ENCODE data around the gene EIF3F.
"Not testable (repeated sequence)": the region's sequence is repeated elsewhere in the genome, so short reads cannot be mapped to it uniquely, and the experiment has no call there.

The EIF3F gene

GRCh38 chr11:7983832-7984590, 3.1 kb upstream of the EIF3F start:
- DNase-seq, result no peak
- in situ Hi-C loops (cut with MboI; ENCODE audit: low pct_unique_long_range_greater_than_20kb, low sequenced_read_pairs), result no loop called here

GRCh38 chr11:7987560-7987883, 385 bp downstream of the EIF3F start:
- in situ Hi-C loops (cut with MboI; ENCODE audit: low pct_unique_long_range_greater_than_20kb, low sequenced_read_pairs); DNase-seq: not testable (repeated sequence)

- DNase-seq, result no peak
- in situ Hi-C loops (cut with MboI; ENCODE audit: low pct_unique_long_range_greater_than_20kb, low sequenced_read_pairs), result no loop called here
Measured at GRCh38 chr11:7994581-7995278, 7.6 kb downstream of the EIF3F start.

- DNase-seq, result no peak
- in situ Hi-C loops (cut with MboI; ENCODE audit: low pct_unique_long_range_greater_than_20kb, low sequenced_read_pairs), result no loop called here
Measured at GRCh38 chr11:7999795-8000194, 12.7 kb downstream of the EIF3F start.

GRCh38 chr11:8000390-8000789, 13.3 kb downstream of the EIF3F start:
- in situ Hi-C loops (cut with MboI; ENCODE audit: low pct_unique_long_range_greater_than_20kb, low sequenced_read_pairs), result no loop called here
- DNase-seq, result no peak

- in situ Hi-C loops (cut with MboI; ENCODE audit: low pct_unique_long_range_greater_than_20kb, low sequenced_read_pairs), result no loop called here
- DNase-seq, result no peak
Measured at GRCh38 chr11:8002676-8003075, 15.5 kb downstream of the EIF3F start.

- in situ Hi-C loops (cut with MboI; ENCODE audit: low pct_unique_long_range_greater_than_20kb, low sequenced_read_pairs), result no loop called here
- DNase-seq, result no peak
Measured at GRCh38 chr11:8003187-8003586, 16.1 kb downstream of the EIF3F start.

- DNase-seq, result no peak
- in situ Hi-C loops (cut with MboI; ENCODE audit: low pct_unique_long_range_greater_than_20kb, low sequenced_read_pairs), result no loop called here
Measured at GRCh38 chr11:8004008-8004407, 16.9 kb downstream of the EIF3F start.

- DNase-seq, result no peak
- in situ Hi-C loops (cut with MboI; ENCODE audit: low pct_unique_long_range_greater_than_20kb, low sequenced_read_pairs), result no loop called here
Measured at GRCh38 chr11:8005556-8005955, 18.4 kb downstream of the EIF3F start.

- peak; percentile 58 for DNase-seq
- in situ Hi-C loops (cut with MboI; ENCODE audit: low pct_unique_long_range_greater_than_20kb, low sequenced_read_pairs), result no loop called here
Measured at GRCh38 chr11:8006349-8006977, 19.3 kb downstream of the EIF3F start.

- no peak for DNase-seq
- in situ Hi-C loops (cut with MboI; ENCODE audit: low pct_unique_long_range_greater_than_20kb, low sequenced_read_pairs), result no loop called here
Measured at GRCh38 chr11:8008212-8008611, 21.1 kb downstream of the EIF3F start.

GRCh38 chr11:8009856-8010255, 22.7 kb downstream of the EIF3F start:
- DNase-seq, result no peak
- in situ Hi-C loops (cut with MboI; ENCODE audit: low pct_unique_long_range_greater_than_20kb, low sequenced_read_pairs), result no loop called here

- in situ Hi-C loops (cut with MboI; ENCODE audit: low pct_unique_long_range_greater_than_20kb, low sequenced_read_pairs), result no loop called here
Measured at GRCh38 chr11:8011371-8011770, 24.2 kb downstream of the EIF3F start.

GRCh38 chr11:8011981-8012444, 24.9 kb downstream of the EIF3F start:
- DNase-seq, result no peak
- in situ Hi-C loops (cut with MboI; ENCODE audit: low pct_unique_long_range_greater_than_20kb, low sequenced_read_pairs), result no loop called here

More at GRCh38 chr11:8011371-8011770, 24.2 kb downstream of the EIF3F start:
- no peak for DNase-seq

- in situ Hi-C loops (cut with MboI; ENCODE audit: low pct_unique_long_range_greater_than_20kb, low sequenced_read_pairs), result no loop called here
- no peak for DNase-seq
Measured at GRCh38 chr11:8013833-8014232, 26.7 kb downstream of the EIF3F start.

GRCh38 chr11:8015753-8016239, 28.7 kb downstream of the EIF3F start:
- in situ Hi-C loops (cut with MboI; ENCODE audit: low pct_unique_long_range_greater_than_20kb, low sequenced_read_pairs), result no loop called here
- no peak for DNase-seq

- no peak for DNase-seq
Measured at GRCh38 chr11:8016440-8016839, 29.3 kb downstream of the EIF3F start.

GRCh38 chr11:8017071-8017470, 29.9 kb downstream of the EIF3F start:
- in situ Hi-C loops (cut with MboI; ENCODE audit: low pct_unique_long_range_greater_than_20kb, low sequenced_read_pairs), result no loop called here
- no peak for DNase-seq

More at GRCh38 chr11:8016440-8016839, 29.3 kb downstream of the EIF3F start:
- in situ Hi-C loops (cut with MboI; ENCODE audit: low pct_unique_long_range_greater_than_20kb, low sequenced_read_pairs), result no loop called here

GRCh38 chr11:8017894-8018483, 30.9 kb downstream of the EIF3F start:
- no peak for DNase-seq
- in situ Hi-C loops (cut with MboI; ENCODE audit: low pct_unique_long_range_greater_than_20kb, low sequenced_read_pairs), result no loop called here

Measured in KBM-7 (cell line).